Heart left ventricle (tissue), 16 donors: ENCODE results near the gene ALDH3B2. TPM values are rescaled to one million over a fixed set of nuclear protein-coding genes. Genes with fewer than 3 reads are reported as not detected.

Experiments used
- ATAC-seq, 4 donors: fragments of 200-7000 bp; cut with Tn5 transposase; one replicate each; pipeline ENCODE4 v1.9.1; 2020 to 2022; ENCODE audit warnings: moderate library complexity in 4 of 4, mild to moderate bottlenecking in 3 of 4, moderate number of reproducible peaks in 1 of 4
- DNase-seq, 5 donors: peaks; one replicate each; pipeline ENCODE4 v3.0.0-alpha.2; 2020
- H3K27ac ChIP-seq, 12 donors: fragments of 200-600 bp; sonication (generic) in 4 of 12; one replicate each; pipeline versions ENCODE4 v1.5.0 to v1.8.0; 2016 to 2022; ENCODE audit warnings: mild to moderate bottlenecking in 2 of 12
- H3K27me3 ChIP-seq, 9 donors: fragments of 200-600 bp; sonication (generic) in 2 of 9; one replicate each; pipeline versions ENCODE4 v1.5.1 to v1.8.0; 2016 to 2022; ENCODE audit warnings: mild to moderate bottlenecking in 3 of 9
- H3K36me3 ChIP-seq, 9 donors: fragments of 200-600 bp; sonication (generic) in 2 of 9; one replicate each; pipeline versions ENCODE4 v1.5.0 to v1.8.0; 2018 to 2022; ENCODE audit warnings: mild to moderate bottlenecking in 2 of 9
- H3K4me1 ChIP-seq, 12 donors: fragments of 200-600 bp; sonication (generic) in 4 of 12; one replicate each; pipeline versions ENCODE4 v1.5.0 to v1.8.0; 2016 to 2022; ENCODE audit warnings: mild to moderate bottlenecking in 3 of 12
- H3K4me3 ChIP-seq, 12 donors: fragments of 200-600 bp; sonication (generic) in 4 of 12; one replicate each; pipeline versions ENCODE4 v1.5.0 to v1.8.0; 2017 to 2022; ENCODE audit warnings: mild to moderate bottlenecking in 9 of 12, moderate library complexity in 4 of 12
- H3K9me3 ChIP-seq, 12 donors: fragments of 200-600 bp; sonication (generic) in 4 of 12; one replicate each; pipeline versions ENCODE4 v1.5.0 to v1.8.0; 2016 to 2022; ENCODE audit warnings: mild to moderate bottlenecking in 1 of 12
- POLR2A ChIP-seq, 2 donors: fragments of 450-650 bp; IDR thresholded peaks; one replicate each; pipeline ENCODE4 v1.6.1; 2017; ENCODE audit warnings: antibody characterized with exemption in 2 of 2, mild to moderate bottlenecking in 2 of 2, moderate library complexity in 2 of 2
- WGBS, 4 donors: extraction: QIAGEN DNeasy Blood & Tissue Kit in 2 of 4; methylation state at CpG; one replicate each; pipeline versions ENCODE4 v1.1.5 to v1.1.7; 2013 to 2018; 5-methylcytosine and 5-hydroxymethylcytosine counted together
- intact Hi-C, 10 donors: fragments of 100-400 bp; cut with DNase I; formaldehyde crosslinking; loops; one replicate each; pipeline versions ENCODE4 v1.11.1 to v1.14.2; 2022
- polyA plus RNA-seq, 2 donors: library from polyadenylated mRNA; stranded (reverse); fragments of 200-250 nt; gene quantifications; one replicate each; pipeline ENCODE4 v1.2.3, GENCODE V29; 2013
- total RNA-seq, 9 donors: library from RNA; depleted of rRNA in 2 of 9; stranded (reverse); fragments of >200 nt in 2 of 9; fragmentation: NEBNext Ultra II Directional in 3 of 9; extraction: Animal tissue kit (Norgen Biotek cat#: 25700) in 3 of 9; gene quantifications; one replicate each; pipeline versions ENCODE4 v1.1.0 to v1.2.4, GENCODE V29; 2016 to 2023
- TF ChIP-seq, protein P1 (sequence below), 12 donors: fragments of 200-600 bp; sonication (generic) in 4 of 12; IDR thresholded peaks; one replicate each; pipeline versions ENCODE4 v1.5.0 to v1.8.0; 2018 to 2022; ENCODE audit warnings: antibody characterized with exemption in 12 of 12, mild to moderate bottlenecking in 5 of 12
- donor health status: ischemic (EF 13 %, LVEDD 7.1; RV severe dilation, severe dysfunction).
- donor health status: healthy with polysubstance abuse.
- donor health status: DM: no; HTN: yes; CAD: no.
- donor health status: DM: no; HTN: no; CAD: no.
- donor health status: ischemic (EF 25% LVEDD 6.9; RV normal size, moderate dysfunction).
- donor health status: ischemic (EF 25% LVEDD 5.7; RV mildly dilated, moderate dysfunction).
- donor health status: healthy.
- donor health status: DM: yes; HTN: yes; CAD: no.
- donor health status: ischemic (EF 35%, LVEDD 5.7; RV mildly dilated, moderate dysfunction).
- donor health status: nonischemic (EF 11% LVEDD 7.7; RV severe dilation, severe dysfunction).
- donor health status: DM: yes; HTN: yes; CAD: no.
- donor health status: PGD.
- donor health status: ischemic (EF 29% LVEDD 5.4; RV normal size, mild dysfunction).
- donor health status: nonischemic (EF 23%, LVEDD 6.1; RV moderate dilation, normal function).

Gene ALDH3B2
- total and polyA plus RNA-seq, 11 donors: not detected

DNA sequence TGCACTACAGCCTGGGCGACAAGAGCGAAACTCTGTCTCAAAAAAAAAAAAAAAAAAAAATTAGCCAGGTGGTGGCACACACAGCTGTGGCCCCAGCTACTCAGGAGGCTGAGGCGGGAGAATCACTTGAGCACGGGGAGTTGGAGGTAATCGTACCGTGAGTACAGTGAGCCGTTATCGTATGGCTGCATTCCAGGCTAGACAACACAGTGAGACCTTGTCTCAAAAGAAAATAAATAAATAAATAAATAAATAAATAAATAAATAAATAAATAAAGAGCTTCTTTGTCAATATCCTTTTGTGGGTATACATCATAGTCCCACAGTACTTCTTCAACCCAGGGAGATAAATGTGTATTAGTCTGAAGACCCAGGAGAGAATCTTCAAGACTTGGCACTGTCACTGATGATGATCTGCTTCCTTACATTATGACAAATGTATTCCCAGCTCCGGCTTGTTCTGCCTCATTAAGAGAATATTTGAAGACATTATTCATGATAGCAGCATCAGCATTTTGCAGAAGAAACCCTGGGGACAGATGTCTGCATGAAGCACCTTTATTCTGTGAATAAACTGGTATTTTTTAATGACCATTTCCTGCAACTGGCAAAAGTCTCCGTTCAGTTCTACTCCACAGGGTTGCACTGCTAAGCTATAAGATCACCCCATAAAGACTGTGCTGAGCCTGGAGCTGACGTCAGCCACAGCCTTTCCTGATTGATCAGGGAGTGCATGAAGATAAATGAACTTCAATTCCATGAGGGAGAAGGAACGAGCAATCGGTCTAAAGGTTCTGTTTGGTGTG lies 22.2 kb downstream of the ALDH3B2 start:
- no peak for TF ChIP-seq POLR2A (IDR thresholded peaks at IDR 0.05)
- TF ChIP-seq, protein P1, sequence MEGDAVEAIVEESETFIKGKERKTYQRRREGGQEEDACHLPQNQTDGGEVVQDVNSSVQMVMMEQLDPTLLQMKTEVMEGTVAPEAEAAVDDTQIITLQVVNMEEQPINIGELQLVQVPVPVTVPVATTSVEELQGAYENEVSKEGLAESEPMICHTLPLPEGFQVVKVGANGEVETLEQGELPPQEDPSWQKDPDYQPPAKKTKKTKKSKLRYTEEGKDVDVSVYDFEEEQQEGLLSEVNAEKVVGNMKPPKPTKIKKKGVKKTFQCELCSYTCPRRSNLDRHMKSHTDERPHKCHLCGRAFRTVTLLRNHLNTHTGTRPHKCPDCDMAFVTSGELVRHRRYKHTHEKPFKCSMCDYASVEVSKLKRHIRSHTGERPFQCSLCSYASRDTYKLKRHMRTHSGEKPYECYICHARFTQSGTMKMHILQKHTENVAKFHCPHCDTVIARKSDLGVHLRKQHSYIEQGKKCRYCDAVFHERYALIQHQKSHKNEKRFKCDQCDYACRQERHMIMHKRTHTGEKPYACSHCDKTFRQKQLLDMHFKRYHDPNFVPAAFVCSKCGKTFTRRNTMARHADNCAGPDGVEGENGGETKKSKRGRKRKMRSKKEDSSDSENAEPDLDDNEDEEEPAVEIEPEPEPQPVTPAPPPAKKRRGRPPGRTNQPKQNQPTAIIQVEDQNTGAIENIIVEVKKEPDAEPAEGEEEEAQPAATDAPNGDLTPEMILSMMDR (IDR thresholded peaks at IDR 0.05): no peak
- Histone ChIP-seq H3K27me3 (peaks cover 0 to 16% (median 3%) of the 10 kb centered on the region in 9 donors), H3K27ac (no peak overlapping the region), H3K9me3 (no peaks in the 10 kb centered on the region), H3K36me3 (no peaks in the 10 kb centered on the region), H3K4me3 (no peak overlapping the region), H3K4me1 (peaks cover 0 to 11% (median 0%) of the 10 kb centered on the region in 12 donors)
- ATAC-seq (no peak), DNase-seq (peak in 1 of 5 donors; percentile 3)
- intact Hi-C loops: loop anchor here in 1 of 10 donors (10.0 kb wide), 1 partner anchor 77 kb away; no protein-coding TSS in a partner anchor
- 51 to 55% (median 54%) methylated on average over 13 of the region's 13 CpGs for WGBS, 4 donors

DNA sequence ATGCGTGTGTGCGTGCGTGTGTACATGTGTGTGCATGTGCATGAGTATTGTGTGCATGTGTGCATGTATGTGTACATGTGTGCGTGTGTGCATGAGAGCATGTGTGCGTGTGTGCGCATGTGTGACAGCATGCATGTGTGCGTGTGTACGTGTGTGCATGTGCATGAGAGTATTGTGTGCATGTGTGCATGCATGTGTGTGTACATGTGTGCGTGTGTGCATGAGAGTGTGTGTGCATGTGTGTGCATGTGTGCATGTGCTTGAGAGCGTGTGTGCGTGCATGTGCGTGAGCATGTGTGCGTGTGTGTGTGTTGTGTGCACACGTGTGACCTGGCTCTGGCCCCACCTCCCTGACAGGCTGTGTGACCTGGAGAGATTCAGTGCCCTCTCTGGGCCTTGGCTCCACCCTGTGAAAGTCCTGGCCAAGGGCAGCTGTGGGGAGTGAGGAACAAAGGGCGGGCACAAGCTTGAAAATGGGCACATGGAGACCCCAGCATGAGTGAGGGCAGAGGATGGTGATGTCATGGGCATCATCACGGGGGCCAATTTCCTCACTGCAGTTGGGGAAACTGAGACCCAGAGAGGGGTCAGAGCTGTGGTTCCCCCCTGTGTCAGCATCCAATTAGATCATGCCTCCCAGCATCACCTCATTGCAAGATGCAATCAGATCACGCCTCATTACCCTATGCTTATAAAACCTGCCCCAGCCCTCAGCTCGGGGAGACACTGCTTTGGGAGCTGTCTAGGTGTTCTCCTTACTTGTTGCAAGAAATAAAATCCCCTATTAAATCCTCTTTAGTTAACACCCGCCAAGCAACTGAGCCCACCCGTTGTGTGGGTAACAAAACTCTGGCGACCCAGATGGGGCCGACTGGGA lies 24.6 kb downstream of the ALDH3B2 start:
- no peak for TF ChIP-seq POLR2A (IDR thresholded peaks at IDR 0.05)
- TF ChIP-seq, protein P1 (IDR thresholded peaks at IDR 0.05): no peak
- Histone ChIP-seq H3K9me3 (no peaks in the 10 kb centered on the region), H3K4me1 (peaks cover 0 to 20% (median 0%) of the 10 kb centered on the region in 12 donors), H3K36me3 (no peaks in the 10 kb centered on the region), H3K27ac (peak overlapping the region in 1 of 12 donors; percentile 60), H3K4me3 (peak overlapping the region in 7 of 12 donors; percentile 27 to 55 (median 37)), H3K27me3 (peaks cover 0 to 27% (median 3%) of the 10 kb centered on the region in 9 donors)
- ATAC-seq: no peak
- DNase-seq: peak in 1 of 5 donors; percentile 45
- 87 to 90% (median 87%) methylated on average over 22 of the region's 22 CpGs for WGBS, 4 donors
- intact Hi-C loops: loop anchor here in 1 of 10 donors (10.0 kb wide), 1 partner anchor 75 kb away; no protein-coding TSS in a partner anchor

DNA sequence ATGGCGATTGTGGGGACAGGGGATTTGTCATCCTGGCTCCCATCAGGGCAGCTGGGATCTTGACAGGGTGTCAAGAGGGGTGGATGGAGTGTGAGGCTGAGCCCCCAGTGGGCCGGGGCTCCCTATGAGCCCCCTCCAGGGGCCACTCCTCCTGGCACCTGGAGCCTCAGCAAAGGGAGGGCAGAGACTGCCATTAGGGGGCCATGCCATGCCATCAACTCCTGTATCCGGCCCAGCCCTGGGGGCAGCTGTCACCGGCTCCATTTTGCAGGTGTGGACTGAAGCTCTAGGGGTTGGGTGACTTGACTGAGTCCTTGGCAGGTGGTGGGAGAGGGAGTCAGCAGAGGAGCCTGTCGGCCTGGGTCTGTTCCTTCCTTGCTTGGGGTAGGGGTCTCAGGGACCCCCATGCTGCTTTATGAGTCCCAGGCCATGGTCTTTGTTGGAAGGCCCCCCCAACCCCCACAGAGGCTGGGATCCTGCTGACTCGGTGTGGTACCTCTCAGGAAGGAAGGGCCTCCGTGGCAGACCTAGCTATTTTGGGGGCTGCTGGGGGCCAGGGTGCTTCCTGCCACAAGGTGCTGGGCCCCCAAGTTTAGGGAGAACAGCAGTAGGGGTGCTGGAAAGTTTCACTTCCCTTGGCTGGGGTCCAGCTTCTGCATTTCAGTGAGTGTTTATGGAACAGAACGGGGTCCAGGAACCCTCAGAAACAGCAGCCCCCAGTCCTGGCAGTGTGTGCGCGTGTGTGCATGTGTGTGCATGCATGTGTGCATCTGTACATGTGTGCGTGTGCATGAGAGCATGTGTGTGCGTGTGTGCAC lies 25.4 kb downstream of the ALDH3B2 start:
- WGBS, 4 donors: 69 to 77% (median 74%) methylated on average over 9 to 12 of the region's 12 CpGs
- no peak for ATAC-seq

More for the DNA sequence above, 25.4 kb downstream of the ALDH3B2 start:
- peak in 1 of 5 donors; percentile 26 for DNase-seq
- Histone ChIP-seq H3K36me3 (no peaks in the 10 kb centered on the region), H3K27me3 (peaks cover 0 to 27% (median 3%) of the 10 kb centered on the region in 9 donors), H3K9me3 (peaks cover 0 to 2% (median 0%) of the 10 kb centered on the region in 12 donors), H3K27ac (no peak overlapping the region), H3K4me1 (peaks cover 0 to 20% (median 0%) of the 10 kb centered on the region in 12 donors), H3K4me3 (no peak overlapping the region)
- TF ChIP-seq POLR2A (IDR thresholded peaks at IDR 0.05): no peak
- TF ChIP-seq, protein P1 (IDR thresholded peaks at IDR 0.05): no peak
- intact Hi-C loops: no loop called here
